ENCODE measurements around the gene ATP8A1. TPM values are rescaled to one million over a fixed set of nuclear protein-coding genes. Genes with fewer than 3 reads are reported as not detected.

Gene ATP8A1
- total RNA-seq, 1 donor from 2014 or later = 278 TPM

DNA sequence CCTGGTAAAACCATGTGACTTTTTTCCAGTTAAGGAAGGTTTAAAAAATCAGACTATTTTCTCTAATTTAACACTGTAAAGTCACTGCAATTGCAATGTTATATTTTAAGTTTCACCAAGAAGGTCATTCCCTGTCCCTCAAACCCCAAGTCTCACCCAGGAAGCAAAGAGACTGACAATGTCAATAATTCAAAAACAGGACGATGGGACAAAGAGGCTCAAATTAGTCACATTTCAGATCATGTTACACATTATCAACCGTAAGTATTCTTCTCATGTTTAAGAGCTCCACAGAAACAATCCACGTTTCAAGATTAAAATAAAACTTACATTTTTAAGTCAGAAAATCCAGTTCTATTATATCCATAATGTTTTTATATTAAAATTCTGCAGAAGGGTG lies 246.5 kb downstream of the ATP8A1 start:
- H3K4me3 Mint-ChIP-seq (ENCODE audit: unreplicated experiment) = no peak overlapping the region
- no peak overlapping the region for H3K27ac Mint-ChIP-seq (ENCODE audit: unreplicated experiment)
- TF ChIP-seq, protein P1, sequence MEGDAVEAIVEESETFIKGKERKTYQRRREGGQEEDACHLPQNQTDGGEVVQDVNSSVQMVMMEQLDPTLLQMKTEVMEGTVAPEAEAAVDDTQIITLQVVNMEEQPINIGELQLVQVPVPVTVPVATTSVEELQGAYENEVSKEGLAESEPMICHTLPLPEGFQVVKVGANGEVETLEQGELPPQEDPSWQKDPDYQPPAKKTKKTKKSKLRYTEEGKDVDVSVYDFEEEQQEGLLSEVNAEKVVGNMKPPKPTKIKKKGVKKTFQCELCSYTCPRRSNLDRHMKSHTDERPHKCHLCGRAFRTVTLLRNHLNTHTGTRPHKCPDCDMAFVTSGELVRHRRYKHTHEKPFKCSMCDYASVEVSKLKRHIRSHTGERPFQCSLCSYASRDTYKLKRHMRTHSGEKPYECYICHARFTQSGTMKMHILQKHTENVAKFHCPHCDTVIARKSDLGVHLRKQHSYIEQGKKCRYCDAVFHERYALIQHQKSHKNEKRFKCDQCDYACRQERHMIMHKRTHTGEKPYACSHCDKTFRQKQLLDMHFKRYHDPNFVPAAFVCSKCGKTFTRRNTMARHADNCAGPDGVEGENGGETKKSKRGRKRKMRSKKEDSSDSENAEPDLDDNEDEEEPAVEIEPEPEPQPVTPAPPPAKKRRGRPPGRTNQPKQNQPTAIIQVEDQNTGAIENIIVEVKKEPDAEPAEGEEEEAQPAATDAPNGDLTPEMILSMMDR (IDR thresholded peaks at IDR 0.05; ENCODE audit: partially characterized antibody, unreplicated experiment) = no peak
- no peak for DNase-seq
- H3K9me3 Mint-ChIP-seq (ENCODE audit: unreplicated experiment) = peaks cover 2% of the 10 kb centered on the region
- no peaks in the 10 kb centered on the region for H3K36me3 Mint-ChIP-seq (ENCODE audit: unreplicated experiment)
- H3K4me1 Mint-ChIP-seq (ENCODE audit: low read depth, unreplicated experiment) = no peaks in the 10 kb centered on the region
- H3K27me3 Mint-ChIP-seq (ENCODE audit: unreplicated experiment) = no peaks in the 10 kb centered on the region

DNA sequence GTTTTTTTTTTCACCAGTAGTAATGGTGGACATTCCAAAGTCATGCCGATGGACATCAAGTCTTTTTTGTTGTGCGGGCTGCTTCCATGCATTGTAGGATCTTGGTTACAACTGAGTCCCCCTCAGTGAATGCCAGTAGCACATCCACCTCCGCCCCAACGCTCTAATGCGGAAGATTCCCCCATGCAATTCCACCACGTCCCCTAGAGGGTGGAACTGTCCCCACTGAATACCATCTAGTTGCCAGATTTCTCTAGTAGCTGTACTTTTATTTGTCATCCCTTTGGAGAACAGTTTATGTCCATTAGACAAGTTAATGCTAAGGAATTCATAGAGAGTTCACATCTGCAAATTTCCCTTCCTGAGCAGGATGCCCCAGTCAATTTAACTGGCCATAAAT lies 252.9 kb downstream of the ATP8A1 start:
- no peak overlapping the region for H3K4me3 Mint-ChIP-seq (ENCODE audit: unreplicated experiment)

DNA sequence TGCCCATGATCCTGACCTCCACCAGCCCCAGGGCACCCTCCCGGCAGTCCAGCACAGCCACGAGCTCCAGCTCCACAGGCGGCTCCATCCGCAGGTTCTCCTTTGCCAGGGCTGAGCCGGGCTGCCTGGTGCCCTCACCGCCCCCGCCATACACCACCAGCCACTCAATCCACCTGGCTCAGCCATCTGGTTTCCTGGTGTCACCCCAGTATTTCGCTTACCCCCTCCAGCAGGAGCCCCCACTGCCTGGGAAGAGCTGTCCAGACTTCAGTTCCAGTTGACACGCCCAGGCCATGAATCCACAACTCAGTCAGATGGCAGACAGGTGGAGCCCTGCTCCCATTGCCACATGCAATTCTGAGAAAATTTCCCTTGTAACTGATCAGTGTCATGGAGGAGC lies 255.7 kb downstream of the ATP8A1 start:
- H3K27me3 Mint-ChIP-seq (ENCODE audit: unreplicated experiment) = peaks cover 35% of the 10 kb centered on the region
- TF ChIP-seq, protein P1 (IDR thresholded peaks at IDR 0.05; ENCODE audit: partially characterized antibody, unreplicated experiment) = no peak
- no peak for DNase-seq
- H3K36me3 Mint-ChIP-seq (ENCODE audit: unreplicated experiment) = no peaks in the 10 kb centered on the region
- H3K4me1 Mint-ChIP-seq (ENCODE audit: low read depth, unreplicated experiment) = peaks cover 16% of the 10 kb centered on the region
- no peak overlapping the region for H3K27ac Mint-ChIP-seq (ENCODE audit: unreplicated experiment)
- no peak overlapping the region for H3K4me3 Mint-ChIP-seq (ENCODE audit: unreplicated experiment)
- H3K9me3 Mint-ChIP-seq (ENCODE audit: unreplicated experiment) = peaks cover 7% of the 10 kb centered on the region

More for the DNA sequence above, 252.9 kb downstream of the ATP8A1 start:
- Mint-ChIP-seq H3K27ac (ENCODE audit: unreplicated experiment) (no peak overlapping the region), H3K36me3 (ENCODE audit: unreplicated experiment) (no peaks in the 10 kb centered on the region), H3K27me3 (ENCODE audit: unreplicated experiment) (peaks cover 20% of the 10 kb centered on the region), H3K9me3 (ENCODE audit: unreplicated experiment) (peaks cover 2% of the 10 kb centered on the region), H3K4me1 (ENCODE audit: low read depth, unreplicated experiment) (peaks cover 5% of the 10 kb centered on the region)
- no peak for DNase-seq
- TF ChIP-seq, protein P1 (IDR thresholded peaks at IDR 0.05; ENCODE audit: partially characterized antibody, unreplicated experiment) = no peak

DNA sequence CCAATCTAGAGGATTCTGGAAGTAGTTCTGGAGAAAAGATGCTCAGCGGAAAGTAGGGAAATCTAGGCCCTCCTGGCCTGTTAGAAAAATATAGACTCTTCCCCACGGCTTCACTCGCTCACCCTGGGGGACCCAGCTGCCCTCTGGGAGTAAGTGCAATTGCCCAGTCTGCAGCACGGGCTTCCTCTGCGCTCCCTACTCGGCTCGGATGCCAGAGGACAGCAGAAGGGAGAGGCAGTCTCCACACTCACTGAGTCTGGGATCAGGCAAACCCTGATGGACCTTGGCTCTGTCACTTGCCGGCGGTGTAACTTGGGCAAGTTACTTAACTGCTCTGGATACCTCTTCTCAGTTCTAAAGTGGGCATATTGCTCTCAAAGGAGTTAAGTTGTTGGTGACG lies 257.5 kb downstream of the ATP8A1 start:
- Mint-ChIP-seq H3K27me3 (ENCODE audit: unreplicated experiment) (peaks cover 36% of the 10 kb centered on the region), H3K4me1 (ENCODE audit: low read depth, unreplicated experiment) (peaks cover 16% of the 10 kb centered on the region), H3K36me3 (ENCODE audit: unreplicated experiment) (no peaks in the 10 kb centered on the region), H3K27ac (ENCODE audit: unreplicated experiment) (no peak overlapping the region), H3K9me3 (ENCODE audit: unreplicated experiment) (peaks cover 7% of the 10 kb centered on the region), H3K4me3 (ENCODE audit: unreplicated experiment) (peak overlapping the region; percentile 86)
- TF ChIP-seq, protein P1 (IDR thresholded peaks at IDR 0.05; ENCODE audit: partially characterized antibody, unreplicated experiment) = no peak
- peak; percentile 24 for DNase-seq

DNA sequence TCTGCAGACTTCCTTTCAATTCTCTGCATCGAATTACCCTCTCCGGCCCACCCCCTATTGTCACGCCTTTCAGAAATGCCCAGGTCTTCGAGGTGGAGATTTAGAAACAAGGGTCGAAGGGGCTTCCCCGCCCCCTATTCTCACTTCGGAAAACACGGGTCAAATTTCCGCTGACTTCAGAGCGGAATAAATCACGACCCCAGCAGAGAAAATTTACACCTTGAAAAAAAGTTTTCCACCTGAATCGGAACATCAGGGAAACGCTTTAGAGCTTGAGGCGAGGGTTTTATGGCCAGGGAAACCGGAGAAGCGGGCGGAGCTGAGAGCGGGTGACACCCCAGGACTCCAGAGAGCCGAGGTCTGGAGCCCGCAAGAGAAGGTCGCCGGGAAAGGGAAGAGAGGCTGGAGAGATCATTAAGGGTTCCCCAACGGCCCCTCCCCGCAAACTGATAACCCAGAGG lies 258.0 kb downstream of the ATP8A1 start:
- Mint-ChIP-seq H3K27ac (ENCODE audit: unreplicated experiment) (no peak overlapping the region), H3K36me3 (ENCODE audit: unreplicated experiment) (no peaks in the 10 kb centered on the region), H3K4me3 (ENCODE audit: unreplicated experiment) (peak overlapping the region; percentile 86), H3K9me3 (ENCODE audit: unreplicated experiment) (peaks cover 7% of the 10 kb centered on the region), H3K4me1 (ENCODE audit: low read depth, unreplicated experiment) (peaks cover 16% of the 10 kb centered on the region), H3K27me3 (ENCODE audit: unreplicated experiment) (peaks cover 36% of the 10 kb centered on the region)
- DNase-seq = no peak
- TF ChIP-seq, protein P1 (IDR thresholded peaks at IDR 0.05; ENCODE audit: partially characterized antibody, unreplicated experiment) = no peak
